Astrocyte (in vitro differentiated cells and primary cell): ENCODE results near the gene ADAMTS16. TPM values are rescaled to one million over a fixed set of nuclear protein-coding genes. Genes with fewer than 3 reads are reported as not detected.
A peak's percentile ranks its signal among the peaks of the same experiment; 100 is the strongest.

Experiments
- DNase-seq: peaks from one replicate; pipeline ENCODE4 v3.0.0-alpha.2; 2010; ENCODE audit warnings: low read depth
- FAIRE-seq: peaks from 2 replicates; lab custom pipeline; 2011; peaks lifted over from hg19 to GRCh38; lab: Jason Lieb, UNC
- H2AFZ ChIP-seq: 2 replicates; pipeline ENCODE4 v1.6.0; 2012; ENCODE audit warnings: low read depth, low read length, inconsistent platforms
- H3K27ac ChIP-seq: 2 replicates; pipeline ENCODE4 v1.5.1; 2011; ENCODE audit warnings: low read depth, low read length, inconsistent platforms
- H3K27me3 ChIP-seq: 2 replicates; pipeline ENCODE4 v1.6.0; 2011; ENCODE audit warnings: low read length, inconsistent platforms; ENCODE audit not compliant: insufficient read depth
- H3K36me3 ChIP-seq: 2 replicates; pipeline ENCODE4 v1.5.1; 2011; ENCODE audit warnings: low read length, inconsistent platforms; ENCODE audit not compliant: insufficient read depth
- H3K4me1 ChIP-seq: 2 replicates; pipeline ENCODE4 v1.5.1; 2011; ENCODE audit warnings: low read length, inconsistent platforms; ENCODE audit not compliant: insufficient read depth
- H3K4me2 ChIP-seq: 2 replicates; pipeline ENCODE4 v1.6.0; 2012; ENCODE audit warnings: low read length, inconsistent platforms
- H3K4me3 ChIP-seq: 2 replicates; pipeline ENCODE4 v1.5.1; 2011; ENCODE audit warnings: low read depth, mild to moderate bottlenecking, low read length, inconsistent platforms; ENCODE audit not compliant: insufficient read depth
- H3K79me2 ChIP-seq: 2 replicates; pipeline ENCODE4 v1.6.0; 2012; ENCODE audit warnings: mild to moderate bottlenecking, low read length, inconsistent platforms; ENCODE audit not compliant: insufficient read depth
- H3K9ac ChIP-seq: 2 replicates; pipeline ENCODE4 v1.6.0; 2012; ENCODE audit warnings: mild to moderate bottlenecking, low read length, inconsistent platforms
- H3K9me3 ChIP-seq: 2 replicates; pipeline ENCODE4 v1.5.1; 2012; ENCODE audit warnings: low read depth, mild to moderate bottlenecking, low read length, inconsistent platforms; ENCODE audit not compliant: insufficient read depth
- H4K20me1 ChIP-seq: 2 replicates; pipeline ENCODE4 v1.6.0; 2012; ENCODE audit warnings: low read length, inconsistent platforms; ENCODE audit not compliant: insufficient read depth
- H3K27ac Mint-ChIP-seq: one replicate; pipeline ENCODE4 v1.8.0; 2021; ENCODE audit warnings: mild to moderate bottlenecking, mixed read lengths; ENCODE audit not compliant: unreplicated experiment
- H3K27me3 Mint-ChIP-seq: one replicate; pipeline ENCODE4 v1.8.0; 2021; ENCODE audit warnings: low read depth, mixed read lengths; ENCODE audit not compliant: unreplicated experiment
- H3K36me3 Mint-ChIP-seq: one replicate; pipeline ENCODE4 v1.8.0; 2021; ENCODE audit warnings: low read depth, mixed read lengths; ENCODE audit not compliant: unreplicated experiment
- H3K4me1 Mint-ChIP-seq: one replicate; pipeline ENCODE4 v1.8.0; 2021; ENCODE audit warnings: low read depth, mixed read lengths; ENCODE audit not compliant: unreplicated experiment
- H3K4me3 Mint-ChIP-seq: one replicate; pipeline ENCODE4 v1.8.0; 2021; ENCODE audit warnings: mild to moderate bottlenecking, moderate library complexity, mixed read lengths; ENCODE audit not compliant: unreplicated experiment
- H3K9me3 Mint-ChIP-seq: one replicate; pipeline ENCODE4 v1.8.0; 2021; ENCODE audit warnings: mild to moderate bottlenecking, mixed read lengths; ENCODE audit not compliant: unreplicated experiment
- EZH2 ChIP-seq: IDR thresholded peaks from 2 replicates; pipeline ENCODE4 v1.6.1; 2012; ENCODE audit warnings: mild to moderate bottlenecking, low read length, inconsistent platforms; ENCODE audit not compliant: insufficient read depth
- total RNA-seq: library from RNA; stranded (reverse); gene quantifications from 2 replicates; pipeline ENCODE4 v1.2.1, GENCODE V29; 2021
- TF ChIP-seq, protein P1 (sequence below): IDR thresholded peaks from 2 replicates; pipeline ENCODE4 v1.5.1; 2011; ENCODE audit warnings: low read depth, mild to moderate bottlenecking, inconsistent platforms, low read length, moderate library complexity; ENCODE audit not compliant: insufficient read depth

The ADAMTS16 gene
- total RNA-seq, 1 donor from 2014 or later: 5.7 TPM

DNA sequence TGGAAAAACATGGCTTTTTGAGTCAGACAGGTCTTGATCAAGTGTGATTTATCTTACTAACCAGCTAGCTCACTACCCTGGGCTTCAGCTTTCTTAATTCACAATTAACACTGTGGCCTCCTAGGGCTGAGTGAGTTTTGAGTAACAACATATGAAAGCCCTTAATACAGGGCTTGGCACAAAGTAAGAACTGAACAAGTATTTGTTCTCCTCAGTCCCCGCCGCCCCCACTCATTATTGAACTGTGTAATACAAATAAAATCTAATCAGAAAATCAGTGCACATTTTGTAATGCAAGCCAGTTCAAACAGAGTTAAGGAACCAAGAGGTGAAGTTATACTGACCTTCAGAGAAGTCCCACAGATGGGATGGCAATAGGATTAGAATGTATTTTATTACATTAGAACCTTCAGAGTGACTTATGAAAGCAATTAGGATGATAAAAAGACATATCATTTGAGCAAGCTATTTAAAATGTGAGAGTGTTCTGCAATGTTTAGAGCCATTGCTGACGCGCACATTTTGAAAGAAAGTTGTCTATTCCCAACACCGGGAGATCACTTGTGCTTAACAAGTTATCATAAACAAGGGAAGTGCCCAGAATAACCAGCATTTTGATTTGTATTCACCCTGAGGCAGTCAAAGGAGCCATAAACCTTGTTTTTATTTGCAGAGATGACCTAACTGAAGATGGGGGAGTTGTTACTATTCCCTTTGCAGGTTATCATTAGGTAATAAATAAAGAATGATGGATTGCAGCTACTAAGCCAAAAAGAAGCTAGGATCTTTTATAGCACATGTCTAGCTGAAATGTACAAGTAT lies 19.4 kb downstream of the ADAMTS16 start:
- Mint-ChIP-seq H3K4me1 (peaks cover 12% of the 10 kb centered on the region), H3K9me3 (peaks cover 2% of the 10 kb centered on the region), H3K36me3 (peaks cover 5% of the 10 kb centered on the region), H3K27ac (no peak overlapping the region), H3K4me3 (no peak overlapping the region), H3K27me3 (no peaks in the 10 kb centered on the region)
- Histone ChIP-seq H3K27ac (no peak overlapping the region), H3K9me3 (no peaks in the 10 kb centered on the region), H3K4me2 (no peak overlapping the region), H2AFZ (no peak overlapping the region), H3K27me3 (no peaks in the 10 kb centered on the region), H3K9ac (no peak overlapping the region), H3K36me3 (peaks cover 5% of the 10 kb centered on the region), H3K79me2 (peaks cover 93% of the 10 kb centered on the region), H3K4me1 (peaks cover 27% of the 10 kb centered on the region), H4K20me1 (peaks cover 5% of the 10 kb centered on the region), H3K4me3 (no peak overlapping the region)
- FAIRE-seq: no peak
- TF ChIP-seq, protein P1, sequence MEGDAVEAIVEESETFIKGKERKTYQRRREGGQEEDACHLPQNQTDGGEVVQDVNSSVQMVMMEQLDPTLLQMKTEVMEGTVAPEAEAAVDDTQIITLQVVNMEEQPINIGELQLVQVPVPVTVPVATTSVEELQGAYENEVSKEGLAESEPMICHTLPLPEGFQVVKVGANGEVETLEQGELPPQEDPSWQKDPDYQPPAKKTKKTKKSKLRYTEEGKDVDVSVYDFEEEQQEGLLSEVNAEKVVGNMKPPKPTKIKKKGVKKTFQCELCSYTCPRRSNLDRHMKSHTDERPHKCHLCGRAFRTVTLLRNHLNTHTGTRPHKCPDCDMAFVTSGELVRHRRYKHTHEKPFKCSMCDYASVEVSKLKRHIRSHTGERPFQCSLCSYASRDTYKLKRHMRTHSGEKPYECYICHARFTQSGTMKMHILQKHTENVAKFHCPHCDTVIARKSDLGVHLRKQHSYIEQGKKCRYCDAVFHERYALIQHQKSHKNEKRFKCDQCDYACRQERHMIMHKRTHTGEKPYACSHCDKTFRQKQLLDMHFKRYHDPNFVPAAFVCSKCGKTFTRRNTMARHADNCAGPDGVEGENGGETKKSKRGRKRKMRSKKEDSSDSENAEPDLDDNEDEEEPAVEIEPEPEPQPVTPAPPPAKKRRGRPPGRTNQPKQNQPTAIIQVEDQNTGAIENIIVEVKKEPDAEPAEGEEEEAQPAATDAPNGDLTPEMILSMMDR: no peak
- TF ChIP-seq EZH2: no peak
- DNase-seq: no peak

GRCh38 chr5:5164163-5164562 lies 24.0 kb downstream of the ADAMTS16 start:
- Mint-ChIP-seq H3K4me3 (no peak overlapping the region), H3K27ac (no peak overlapping the region), H3K9me3 (peaks cover 2% of the 10 kb centered on the region), H3K36me3 (no peaks in the 10 kb centered on the region), H3K4me1 (peaks cover 2% of the 10 kb centered on the region), H3K27me3 (no peaks in the 10 kb centered on the region)
- H3K27ac ChIP-seq: peak overlapping the region; percentile 74
- H3K79me2 ChIP-seq: peaks cover 89% of the 10 kb centered on the region
- peak overlapping the region; percentile 71 for H3K4me2 ChIP-seq
- H3K36me3 ChIP-seq: peaks cover 5% of the 10 kb centered on the region
- H3K9ac ChIP-seq: peak overlapping the region; percentile 54
- H3K27me3 ChIP-seq: no peaks in the 10 kb centered on the region
- no peaks in the 10 kb centered on the region for H4K20me1 ChIP-seq
- FAIRE-seq: no peak
- peak; percentile 83 for DNase-seq
- TF ChIP-seq, protein P1: no peak
- no peak for TF ChIP-seq EZH2
- peak overlapping the region; percentile 74 for H2AFZ ChIP-seq
- H3K4me1 ChIP-seq: peaks cover 28% of the 10 kb centered on the region
- no peaks in the 10 kb centered on the region for H3K9me3 ChIP-seq
- peak overlapping the region; percentile 19 for H3K4me3 ChIP-seq

DNA sequence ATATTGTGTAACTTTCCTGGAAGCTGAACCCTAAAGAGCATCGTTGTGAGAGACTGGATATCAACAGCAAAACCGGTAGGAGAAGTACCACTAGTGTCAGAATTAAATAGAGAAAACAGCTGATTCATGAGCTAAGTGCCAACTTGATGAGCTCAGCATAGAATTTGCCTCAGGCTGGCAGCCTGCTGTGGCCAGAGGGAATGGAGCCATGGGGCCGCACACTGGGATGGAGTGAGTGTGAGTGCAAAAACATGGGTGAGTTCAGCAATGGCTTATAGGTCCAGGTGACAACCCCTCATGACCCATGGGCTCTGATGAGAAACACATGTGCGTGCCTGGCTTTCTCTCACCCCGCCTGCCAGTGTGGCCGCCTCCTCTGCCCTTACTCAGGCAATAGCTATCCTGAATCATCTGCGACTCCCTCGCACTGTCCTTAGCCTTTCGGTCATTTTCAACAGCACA lies 25.4 kb downstream of the ADAMTS16 start:
- Histone ChIP-seq H3K27me3 (no peaks in the 10 kb centered on the region), H2AFZ (no peak overlapping the region), H3K9ac (no peak overlapping the region), H4K20me1 (no peaks in the 10 kb centered on the region), H3K4me3 (no peak overlapping the region), H3K4me2 (peak overlapping the region; percentile 43), H3K36me3 (peaks cover 2% of the 10 kb centered on the region), H3K4me1 (peaks cover 28% of the 10 kb centered on the region), H3K27ac (peak overlapping the region; percentile 42), H3K9me3 (no peaks in the 10 kb centered on the region), H3K79me2 (peaks cover 85% of the 10 kb centered on the region)
- TF ChIP-seq, protein P1: no peak
- no peak for TF ChIP-seq EZH2
- H3K4me3 Mint-ChIP-seq: no peak overlapping the region
- H3K27ac Mint-ChIP-seq: no peak overlapping the region
- DNase-seq (peak; percentile 60), FAIRE-seq (no peak)
- peaks cover 2% of the 10 kb centered on the region for H3K9me3 Mint-ChIP-seq
- H3K27me3 Mint-ChIP-seq: no peaks in the 10 kb centered on the region
- H3K36me3 Mint-ChIP-seq: no peaks in the 10 kb centered on the region
- H3K4me1 Mint-ChIP-seq: peaks cover 2% of the 10 kb centered on the region
